Adipose tissue (tissue), 3 donors: ENCODE results near the gene ZNF217. TPM values are rescaled to one million over a fixed set of nuclear protein-coding genes. Genes with fewer than 3 reads are reported as not detected.
"Not testable (repeated sequence)": the region's sequence is repeated elsewhere in the genome, so short reads cannot be mapped to it uniquely, and the experiment has no call there.

Source experiments
- H3K27ac ChIP-seq: one replicate; pipeline ENCODE4 v1.5.1; 2013; ENCODE audit warnings: low read depth, low read length
- WGBS, 3 donors: extraction: QIAGEN DNeasy Blood & Tissue Kit; methylation state at CpG; one replicate each; pipeline ENCODE4 v1.1.7; 2013; 5-methylcytosine and 5-hydroxymethylcytosine counted together
- polyA plus RNA-seq, 3 donors: library from polyadenylated mRNA; stranded (reverse); fragments of 200-250 nt; gene quantifications; one replicate each; pipeline ENCODE4 v1.2.3, GENCODE V29; 2013
- donor health status: healthy with polysubstance abuse.
- donor health status: Bipolar disorder and iron deficiency.
- donor health status: healthy.

Gene ZNF217
- polyA plus RNA-seq, result 10 to 100 TPM in 1 of 3 donors, 1 to 10 TPM in 2; 5.7 to 17.0 (median 8.4) TPM

DNA sequence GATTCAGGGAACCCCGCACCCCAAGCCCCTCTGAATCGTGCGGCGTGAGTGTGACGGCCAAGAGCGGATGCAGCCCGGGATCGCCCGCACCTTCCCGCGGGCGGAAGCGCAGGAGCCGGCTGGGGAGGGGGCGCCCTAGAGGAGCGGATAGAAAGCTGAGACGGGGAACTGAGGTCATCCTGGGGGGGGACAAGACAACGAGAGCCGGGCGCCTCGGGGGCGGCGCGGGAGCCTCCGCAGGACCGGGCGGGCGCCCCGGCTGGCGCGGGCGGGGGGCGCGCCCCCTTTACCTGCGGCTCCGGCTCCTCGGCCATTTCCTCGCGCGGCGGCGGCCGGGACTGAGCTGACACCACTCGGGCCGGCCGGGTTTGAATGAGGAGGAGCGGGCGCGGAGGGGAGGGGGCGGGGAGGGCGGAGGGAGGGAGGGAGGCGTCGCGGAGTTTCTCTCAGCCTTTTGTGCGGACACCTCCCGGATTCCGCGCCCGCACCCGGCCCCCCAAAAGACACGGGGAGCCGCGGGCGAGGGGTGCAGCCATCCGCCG is at the start of gene ZNF217:
TSS of gene ZNF217 (minus strand) at position 374 of the 542 bp plus-strand sequence. CDS start 11,013 bp downstream, outside the sequence.
- peak within 1 kb of the TSS; percentile 98 for H3K27ac ChIP-seq
- WGBS, 3 donors, result 0 to 3% (median 2%) methylated on average over 19 to 61 of the region's 66 CpGs

DNA sequence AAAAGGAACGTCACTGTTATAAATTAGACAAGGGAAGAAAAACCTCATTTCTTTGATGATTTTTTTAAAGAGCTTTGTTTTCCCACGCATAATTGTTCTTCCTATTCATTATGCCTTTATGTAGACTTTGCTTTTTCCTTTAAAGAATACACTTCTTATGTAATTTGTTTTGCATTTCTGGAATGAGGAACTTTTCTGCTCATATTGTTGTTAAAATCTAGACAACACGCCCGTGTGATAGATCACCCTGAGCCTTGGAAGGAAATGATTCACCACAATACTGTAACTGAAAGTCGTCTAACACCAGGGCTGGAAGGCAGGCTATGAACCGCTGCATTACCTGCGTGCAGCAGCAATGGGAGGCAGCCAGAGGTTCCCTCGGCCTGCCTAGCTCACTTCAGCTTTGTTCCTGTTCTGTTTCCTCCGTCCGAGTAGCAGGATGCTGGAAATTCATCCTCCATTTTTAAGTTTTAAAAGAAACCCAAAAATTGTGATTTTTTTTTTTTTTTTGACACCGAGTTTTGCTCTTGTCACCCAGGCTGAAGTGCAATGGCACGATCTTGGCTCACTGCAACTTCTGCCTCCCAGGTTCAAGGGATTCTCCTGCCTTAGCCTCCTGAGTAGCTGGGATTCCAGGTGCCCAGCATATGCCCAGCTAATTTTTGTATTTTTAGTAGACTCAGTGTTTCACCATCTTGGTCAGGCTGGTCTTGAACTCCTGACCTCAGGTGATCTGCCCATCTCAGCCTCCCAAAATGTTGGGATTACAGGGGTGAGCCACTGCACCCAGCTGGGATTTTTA is 49.6 kb upstream of the ZNF217 start:
- WGBS, 3 donors, result 14 to 23% (median 20%) methylated on average over 12 of the region's 12 CpGs
- no peak overlapping the region for H3K27ac ChIP-seq

DNA sequence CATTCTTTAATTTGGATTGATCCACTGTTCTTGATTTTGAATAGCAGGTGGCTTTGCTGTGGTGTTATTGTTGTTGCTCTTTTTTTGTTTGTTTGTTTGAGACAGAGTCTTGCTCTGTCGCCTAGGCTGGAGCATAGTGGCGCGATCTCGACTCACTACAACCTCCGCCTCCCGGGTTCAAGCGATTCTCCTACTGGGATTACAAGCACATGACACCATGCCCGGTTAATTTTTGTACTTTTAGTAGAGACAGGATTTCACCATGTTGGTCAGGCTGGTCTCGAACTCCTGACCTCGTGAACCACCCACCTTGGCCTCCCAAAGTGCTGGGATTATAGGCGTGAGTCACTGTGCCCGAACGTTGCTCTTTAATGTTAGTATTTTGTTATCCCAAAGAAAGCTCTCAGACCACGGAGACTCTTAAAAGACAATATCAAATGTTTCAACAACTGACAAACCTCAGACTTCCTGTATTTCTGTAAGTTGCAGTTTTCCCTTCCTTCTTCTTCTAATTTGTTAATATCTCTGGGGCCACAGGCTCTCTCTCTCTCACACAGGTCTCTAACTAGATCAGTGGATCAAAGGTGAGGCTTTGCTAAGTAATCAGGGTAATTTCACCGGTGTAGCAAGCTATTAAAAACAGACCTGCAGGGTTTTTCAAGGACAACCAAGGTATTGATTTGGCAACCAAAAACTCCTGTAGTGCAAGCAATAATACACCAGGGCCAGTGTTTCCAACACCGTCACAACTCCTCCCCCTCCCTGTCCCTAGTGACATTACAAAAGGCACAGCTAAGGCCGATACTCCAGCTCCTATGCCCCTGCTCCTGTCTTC is 48.8 kb upstream of the ZNF217 start:
- peak overlapping the region; percentile 3 for H3K27ac ChIP-seq
- 42 to 57% (median 46%) methylated on average over 17 of the region's 17 CpGs for WGBS, 3 donors

- 86 to 93% (median 90%) methylated on average over 6 of the region's 6 CpGs for WGBS, 3 donors
These were observed 46.2 kb upstream of the ZNF217 start for GRCh38 chr20:53639647-53640440.

GRCh38 chr20:53639128-53639527 is 45.5 kb upstream of the ZNF217 start:
- H3K27ac ChIP-seq, result no peak overlapping the region
- 83 to 95% (median 89%) methylated on average over 3 of the region's 3 CpGs for WGBS, 3 donors

More at GRCh38 chr20:53639647-53640440, 46.2 kb upstream of the ZNF217 start:
- no peak overlapping the region for H3K27ac ChIP-seq

DNA sequence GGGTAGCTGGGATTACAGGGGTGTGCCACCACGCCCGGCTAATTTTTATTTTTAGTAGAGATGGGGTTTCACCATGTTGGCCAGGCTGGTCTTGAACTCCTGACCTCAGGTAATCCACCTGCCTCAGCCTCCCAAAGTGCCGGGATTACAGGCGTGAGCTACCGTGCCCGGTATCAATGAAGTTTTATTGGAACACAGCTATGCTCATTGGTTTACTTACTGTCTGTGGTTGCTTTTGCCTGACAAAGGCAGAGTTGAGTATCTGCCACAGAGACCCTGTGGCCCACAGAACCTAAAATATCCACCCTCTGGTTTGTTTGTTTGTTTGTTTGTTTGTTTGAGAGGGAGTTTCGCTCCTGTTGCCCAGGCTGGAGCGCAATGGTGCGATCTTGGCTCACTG is 43.7 kb upstream of the ZNF217 start:
- WGBS, 3 donors, result 97 to 98% (median 97%) methylated on average over 9 of the region's 9 CpGs
- not testable (repeated sequence) for H3K27ac ChIP-seq

GRCh38 chr20:53636540-53637097 is 43.0 kb upstream of the ZNF217 start:
- 60 to 88% (median 81%) methylated on average over 2 of the region's 2 CpGs for WGBS, 3 donors
- no peak overlapping the region for H3K27ac ChIP-seq

DNA sequence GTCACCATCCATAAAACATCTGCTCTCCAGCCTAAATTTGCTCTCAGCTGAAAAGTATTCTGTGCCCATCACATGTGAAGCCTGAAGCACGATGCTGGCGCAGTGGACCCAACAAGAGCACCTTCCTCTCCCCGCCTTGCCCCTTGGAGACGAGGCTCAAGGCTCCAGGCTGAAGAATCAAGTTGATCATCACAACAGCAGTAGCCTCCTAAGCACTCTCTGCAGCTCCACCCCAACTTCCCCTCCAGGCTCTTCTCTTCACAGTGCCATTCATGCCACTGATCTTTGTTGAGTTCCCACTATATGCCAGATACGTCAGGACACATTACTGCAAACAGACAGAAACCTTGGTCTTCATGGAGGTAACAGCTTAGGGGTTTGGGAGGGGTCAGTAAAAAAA is 41.6 kb upstream of the ZNF217 start:
- 78 to 90% (median 83%) methylated on average over 5 of the region's 5 CpGs for WGBS, 3 donors
- H3K27ac ChIP-seq, result no peak overlapping the region

GRCh38 chr20:53631909-53632662 is 38.4 kb upstream of the ZNF217 start:
- H3K27ac ChIP-seq, result no peak overlapping the region
- WGBS, 3 donors, result 93 to 95% (median 94%) methylated on average over 12 of the region's 12 CpGs

DNA sequence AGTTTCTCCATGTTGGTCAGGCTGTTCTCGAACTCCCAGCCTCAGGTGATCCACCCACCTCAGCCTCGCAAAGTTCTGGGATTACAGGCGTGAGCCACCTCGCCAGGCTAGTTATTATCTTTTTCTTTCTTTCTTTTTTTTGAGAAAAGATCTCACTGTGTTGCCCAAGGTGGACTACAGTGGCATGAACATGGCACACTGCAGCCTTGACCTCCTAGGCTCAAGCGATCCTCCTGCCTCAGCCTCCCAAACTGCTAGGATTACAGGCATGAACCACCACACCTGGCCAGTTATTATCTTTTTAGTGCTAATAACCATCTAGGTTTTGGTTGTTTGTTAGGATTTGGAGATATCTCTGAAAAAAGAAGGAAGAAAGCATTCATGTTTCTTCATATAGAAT is 35.8 kb upstream of the ZNF217 start:
- H3K27ac ChIP-seq, result no peak overlapping the region
- WGBS, 3 donors, result 74 to 78% (median 77%) methylated on average over 5 of the region's 5 CpGs

- not testable (repeated sequence) for H3K27ac ChIP-seq
- WGBS, 3 donors, result 87 to 96% (median 94%) methylated on average over 6 of the region's 6 CpGs
These were observed 35.1 kb upstream of the ZNF217 start for GRCh38 chr20:53628758-53629157.

DNA sequence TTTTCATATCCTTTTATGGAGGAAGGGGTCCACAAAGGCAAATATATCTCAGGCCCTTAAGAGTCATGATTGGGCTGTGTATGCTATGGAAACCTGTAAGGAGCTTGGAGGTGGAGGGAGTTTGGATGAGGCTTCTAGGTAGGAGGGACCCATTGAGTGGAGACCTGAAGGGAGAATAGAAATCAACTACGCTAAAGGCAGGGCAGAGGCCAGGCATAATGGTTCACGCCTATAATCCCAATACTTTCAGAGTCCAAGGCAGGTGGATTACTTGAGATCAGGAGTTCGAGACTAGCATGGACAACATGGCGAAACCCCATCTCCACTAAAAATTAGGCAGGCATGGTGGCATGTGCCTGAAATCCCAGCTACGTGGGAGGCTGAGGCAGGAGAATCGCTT is 34.4 kb upstream of the ZNF217 start:
- WGBS, 3 donors, result 94 to 97% (median 97%) methylated on average over 6 of the region's 6 CpGs
- no peak overlapping the region for H3K27ac ChIP-seq

DNA sequence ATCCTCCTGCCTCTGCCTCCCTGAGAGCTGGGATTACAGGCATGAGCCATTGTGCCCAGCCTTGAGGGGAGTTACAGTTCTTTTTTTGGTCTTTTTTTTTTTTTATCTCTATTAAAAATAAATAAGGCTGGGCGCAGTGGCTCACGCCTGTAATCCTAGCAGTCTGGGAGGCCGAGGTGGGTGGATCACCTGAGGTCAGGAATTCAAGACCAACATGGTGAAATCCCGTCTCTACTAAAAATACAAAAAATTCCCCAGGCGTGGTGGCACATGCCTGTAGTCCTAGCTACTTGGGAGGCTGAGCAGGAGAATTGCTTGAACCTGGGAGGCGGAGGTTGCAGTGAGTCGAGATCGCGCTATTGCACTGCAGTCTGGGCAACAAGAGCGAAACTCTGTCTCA is 33.4 kb upstream of the ZNF217 start:
- H3K27ac ChIP-seq, result not testable (repeated sequence)
- 95 to 97% (median 97%) methylated on average over 10 of the region's 10 CpGs for WGBS, 3 donors

GRCh38 chr20:53626584-53626983 is 32.9 kb upstream of the ZNF217 start:
- no peak overlapping the region for H3K27ac ChIP-seq
- WGBS, 3 donors, result 95 to 100% (median 98%) methylated on average over 2 of the region's 2 CpGs

GRCh38 chr20:53625311-53626129 is 31.9 kb upstream of the ZNF217 start:
- 67 to 82% (median 73%) methylated on average over 9 of the region's 9 CpGs for WGBS, 3 donors

GRCh38 chr20:53624927-53625250 is 31.2 kb upstream of the ZNF217 start:
- H3K27ac ChIP-seq, result not testable (repeated sequence)
- WGBS, 3 donors, result 81 to 82% (median 82%) methylated on average over 7 of the region's 7 CpGs

More at GRCh38 chr20:53625311-53626129, 31.9 kb upstream of the ZNF217 start:
- H3K27ac ChIP-seq, result no peak overlapping the region
